Activated B cell treated with CpG ODN at 0.5 μM for 24 hours (primary cell): Measurements from ENCODE around the gene R3HDM4. TPM values are rescaled to one million over a fixed set of nuclear protein-coding genes. Genes with fewer than 3 reads are reported as not detected.
A peak's percentile ranks its signal among the peaks of the same experiment; 100 is the strongest.

Experiments
- ATAC-seq: fragments of 200-7000 bp; cut with Tn5 transposase; one replicate; pipeline ENCODE4 v1.10.0; 2021; ENCODE audit warnings: low read depth, mild to moderate bottlenecking, moderate library complexity
- CTCF ChIA-PET: fragments of 350-600 bp; sonication (Branson Sonifier 250); formaldehyde crosslinking; loops from one replicate; lab custom pipeline; 2021; ENCODE audit warnings: antibody characterized with exemption; lab: Charles Lee
- POLR2A ChIA-PET: fragments of 350-600 bp; sonication (Branson Sonifier 250); formaldehyde crosslinking; loops from one replicate; lab custom pipeline; 2021; ENCODE audit warnings: antibody characterized with exemption; lab: Charles Lee
- DNase-seq: peaks from one replicate; pipeline ENCODE4 v3.0.0; 2022
- H3K27ac Mint-ChIP-seq: one replicate; pipeline ENCODE4 v1.8.0; 2020; ENCODE audit warnings: mixed read lengths
- H3K27me3 Mint-ChIP-seq: one replicate; pipeline ENCODE4 v1.8.0; 2021; ENCODE audit warnings: mixed read lengths
- H3K36me3 Mint-ChIP-seq: one replicate; pipeline ENCODE4 v1.8.0; 2021; ENCODE audit warnings: low read depth, mixed read lengths
- H3K4me1 Mint-ChIP-seq: one replicate; pipeline ENCODE4 v1.8.0; 2021; ENCODE audit warnings: mixed read lengths
- H3K4me3 Mint-ChIP-seq: one replicate; pipeline ENCODE4 v1.8.0; 2020; ENCODE audit warnings: mild to moderate bottlenecking, mixed read lengths
- H3K9me3 Mint-ChIP-seq: one replicate; pipeline ENCODE4 v1.8.0; 2020; ENCODE audit warnings: mixed read lengths
- CTCF ChIP-seq: fragments of 200-600 bp; IDR thresholded peaks from one replicate; pipeline ENCODE4 v1.8.0; 2022; ENCODE audit warnings: antibody characterized with exemption, mild to moderate bottlenecking
- intact Hi-C: fragments of 100-400 bp; cut with micrococcal nuclease; formaldehyde crosslinking; loops from one replicate; pipeline ENCODE4 v1.15.1; 2024
- total RNA-seq: library from RNA; stranded (reverse); gene quantifications from 2 replicates; pipeline ENCODE4 v1.2.3, GENCODE V29; 2022

The R3HDM4 gene
- total RNA-seq, 1 donor from 2014 or later = 189 TPM

DNA sequence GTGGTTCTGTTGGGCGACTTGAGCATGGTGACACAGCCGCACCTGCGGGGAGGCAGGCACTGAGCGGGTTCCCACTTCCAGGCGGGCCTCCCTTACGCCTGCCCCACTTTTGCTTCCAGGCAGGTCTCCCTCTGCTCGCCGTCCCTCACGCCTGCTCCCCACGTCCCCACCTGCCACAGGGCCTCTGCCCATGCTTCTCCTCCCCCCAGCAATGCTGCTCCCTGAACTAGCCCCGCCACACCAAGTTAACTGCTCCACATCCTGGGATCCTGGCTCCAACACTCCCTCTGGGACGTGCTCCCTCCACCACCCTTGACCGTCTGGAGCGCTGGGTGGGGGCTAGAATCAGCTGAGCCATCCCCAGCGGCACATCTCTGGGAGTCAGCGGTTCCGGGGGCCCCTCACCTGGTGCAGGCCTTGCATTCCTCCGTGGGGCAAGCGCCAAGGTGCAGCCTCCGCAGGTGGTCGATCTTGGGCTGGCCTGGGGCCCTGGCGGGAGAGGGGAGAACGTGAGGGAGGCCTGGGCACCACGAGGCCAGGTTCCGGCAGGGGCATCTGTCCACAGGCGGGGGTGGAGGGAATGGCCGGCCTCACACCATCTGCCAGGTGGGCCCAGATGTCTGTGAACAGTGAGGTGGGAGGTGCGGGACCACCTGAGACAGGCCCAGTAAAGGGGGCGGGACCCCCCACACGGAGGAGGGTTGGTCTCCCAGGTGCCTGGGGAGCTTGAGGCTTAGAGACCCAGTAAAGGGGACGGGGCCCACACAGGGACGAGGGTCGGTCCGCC lies 44.4 kb downstream of the R3HDM4 start:
- no peak for TF ChIP-seq CTCF
- ChIA-PET POLR2A (no interaction called here), CTCF (no interaction called here)
- Mint-ChIP-seq H3K27me3 (no peaks in the 10 kb centered on the region), H3K4me3 (no peak overlapping the region), H3K9me3 (no peaks in the 10 kb centered on the region), H3K36me3 (peaks cover 36% of the 10 kb centered on the region), H3K27ac (no peak overlapping the region), H3K4me1 (peaks cover 11% of the 10 kb centered on the region)
- intact Hi-C loops = no loop called here
- ATAC-seq (no peak), DNase-seq (no peak)

- DNase-seq = no peak
- H3K36me3 Mint-ChIP-seq = peaks cover 34% of the 10 kb centered on the region
- ChIA-PET POLR2A (no interaction called here), CTCF (no interaction called here)
- no peak for ATAC-seq
- H3K4me3 Mint-ChIP-seq = no peak overlapping the region
- H3K4me1 Mint-ChIP-seq = peaks cover 17% of the 10 kb centered on the region
- H3K27me3 Mint-ChIP-seq = no peaks in the 10 kb centered on the region
- intact Hi-C loops = no loop called here
- no peaks in the 10 kb centered on the region for H3K9me3 Mint-ChIP-seq
- no peak overlapping the region for H3K27ac Mint-ChIP-seq
- TF ChIP-seq CTCF = no peak
These were observed 45.1 kb downstream of the R3HDM4 start for GRCh38 chr19:867855-868457.

DNA sequence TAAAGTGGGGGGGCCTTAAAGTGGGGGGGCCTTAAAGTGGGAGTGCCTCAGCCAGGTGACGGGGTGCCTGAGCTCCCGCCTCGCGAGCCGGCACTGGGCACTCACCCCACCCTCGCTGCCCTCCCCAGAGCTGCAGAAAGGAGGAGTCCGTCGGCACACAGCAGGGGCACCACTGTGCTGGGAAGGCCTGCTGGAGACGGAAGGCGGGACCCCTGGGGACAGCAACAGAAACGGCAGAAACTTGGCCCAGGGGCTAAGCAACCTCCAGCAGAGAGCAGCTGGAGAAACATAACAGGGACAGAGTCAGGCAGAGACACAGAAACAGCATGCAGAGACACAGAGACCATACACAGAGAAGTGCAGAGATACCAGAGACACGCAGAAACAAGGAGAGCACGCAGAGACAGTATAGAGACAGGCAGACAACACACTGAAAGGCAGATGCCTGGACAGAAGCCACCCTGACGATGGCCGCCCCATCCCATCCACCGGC lies 45.7 kb downstream of the R3HDM4 start:
- no peak for ATAC-seq
- H3K4me1 Mint-ChIP-seq = peaks cover 18% of the 10 kb centered on the region
- intact Hi-C loops = no loop called here
- peaks cover 3% of the 10 kb centered on the region for H3K27me3 Mint-ChIP-seq
- no peak overlapping the region for H3K27ac Mint-ChIP-seq
- TF ChIP-seq CTCF = no peak
- no peak for DNase-seq
- H3K4me3 Mint-ChIP-seq = no peak overlapping the region
- CTCF ChIA-PET = no interaction called here
- H3K9me3 Mint-ChIP-seq = no peaks in the 10 kb centered on the region
- POLR2A ChIA-PET = interaction anchor here (2.1 kb wide), 1 partner anchor 25 kb away, joined by 7 read pairs; the partner anchor contains the start of genes MED16 and RNU6-9
- H3K36me3 Mint-ChIP-seq = peaks cover 31% of the 10 kb centered on the region

GRCh38 chr19:866769-867300 lies 46.2 kb downstream of the R3HDM4 start:
- CTCF ChIA-PET = interaction anchor here (1.2 kb wide), 1 partner anchor 117 kb away, joined by 3 read pairs; the partner anchor contains the start of gene WDR18
- DNase-seq (no peak), ATAC-seq (no peak)
- H3K4me3 Mint-ChIP-seq = no peak overlapping the region
- intact Hi-C loops = no loop called here
- no peak for TF ChIP-seq CTCF
- H3K27me3 Mint-ChIP-seq = peaks cover 3% of the 10 kb centered on the region
- POLR2A ChIA-PET = interaction anchor here (2.1 kb wide), 1 partner anchor 26 kb away, joined by 7 read pairs; the partner anchor contains the start of genes MED16 and RNU6-9
- no peaks in the 10 kb centered on the region for H3K9me3 Mint-ChIP-seq
- H3K27ac Mint-ChIP-seq = no peak overlapping the region
- H3K36me3 Mint-ChIP-seq = peaks cover 31% of the 10 kb centered on the region
- peaks cover 14% of the 10 kb centered on the region for H3K4me1 Mint-ChIP-seq

GRCh38 chr19:863315-863620 lies 49.8 kb downstream of the R3HDM4 start:
- H3K27ac Mint-ChIP-seq = no peak overlapping the region
- DNase-seq = no peak
- POLR2A ChIA-PET = interaction anchor here (0.6 to 2.6 kb wide), 17 partner anchors 10 to 605 kb away, joined by 3 to 52 read pairs (median 6); partner anchors contain the start of genes ARHGAP45, KISS1R, MED16 and R3HDM4
- intact Hi-C loops = loop anchor here (1.0 to 2.0 kb wide), 5 partner anchors 54 to 138 kb away; partner anchors contain the start of genes GRIN3B, KISS1R, PTBP1 and WDR18
- peak overlapping the region; percentile 72 for H3K4me3 Mint-ChIP-seq
- peaks cover 6% of the 10 kb centered on the region for H3K27me3 Mint-ChIP-seq
- no peaks in the 10 kb centered on the region for H3K9me3 Mint-ChIP-seq
- peaks cover 16% of the 10 kb centered on the region for H3K4me1 Mint-ChIP-seq
- CTCF ChIA-PET = interaction anchor here (0.7 to 2.9 kb wide), 15 partner anchors 30 to 204 kb away, joined by 3 to 34 read pairs (median 5); partner anchors contain the start of genes ARHGAP45, KISS1R, R3HDM4 and RNU6-2
- TF ChIP-seq CTCF = no peak
- ATAC-seq = no peak
- peaks cover 9% of the 10 kb centered on the region for H3K36me3 Mint-ChIP-seq
